ENCODE data around the gene UBE2QL1. TPM values are rescaled to one million over a fixed set of nuclear protein-coding genes. Genes with fewer than 3 reads are reported as not detected.

The UBE2QL1 gene
- total and polyA plus RNA-seq, 2 of the 8 experiments (the other 6 are each of a cell fraction or from before 2014, with no cell fraction given), result 0.43 to 0.65 TPM

DNA sequence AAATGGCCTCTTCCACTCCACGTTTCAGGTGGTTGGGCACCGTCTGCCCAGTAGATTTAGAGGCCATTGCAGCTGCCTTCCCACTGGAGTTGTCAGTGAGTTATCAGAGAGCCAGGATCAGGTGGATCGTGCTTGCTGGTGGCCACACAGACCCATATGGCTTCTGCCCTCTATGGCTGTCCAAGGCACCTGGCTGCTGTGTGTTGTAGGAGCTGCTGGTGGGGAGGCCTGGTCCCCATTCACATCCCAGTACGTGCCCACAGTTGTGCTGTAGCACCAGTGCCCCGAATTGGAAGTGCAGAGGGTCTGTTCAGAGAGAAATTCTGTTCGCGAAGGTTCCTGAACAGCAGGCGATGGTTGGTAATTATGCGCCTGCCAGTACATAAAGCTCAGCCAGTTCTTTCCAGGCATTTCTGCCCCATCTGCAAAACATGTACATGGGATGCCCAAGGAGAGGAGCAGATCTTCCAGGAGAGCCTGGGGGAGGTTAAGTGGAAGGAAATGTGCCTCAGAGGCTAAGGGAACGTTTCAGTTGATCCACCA is 41.1 kb downstream of the UBE2QL1 start (continued):
- TF ChIP-seq, protein P1, sequence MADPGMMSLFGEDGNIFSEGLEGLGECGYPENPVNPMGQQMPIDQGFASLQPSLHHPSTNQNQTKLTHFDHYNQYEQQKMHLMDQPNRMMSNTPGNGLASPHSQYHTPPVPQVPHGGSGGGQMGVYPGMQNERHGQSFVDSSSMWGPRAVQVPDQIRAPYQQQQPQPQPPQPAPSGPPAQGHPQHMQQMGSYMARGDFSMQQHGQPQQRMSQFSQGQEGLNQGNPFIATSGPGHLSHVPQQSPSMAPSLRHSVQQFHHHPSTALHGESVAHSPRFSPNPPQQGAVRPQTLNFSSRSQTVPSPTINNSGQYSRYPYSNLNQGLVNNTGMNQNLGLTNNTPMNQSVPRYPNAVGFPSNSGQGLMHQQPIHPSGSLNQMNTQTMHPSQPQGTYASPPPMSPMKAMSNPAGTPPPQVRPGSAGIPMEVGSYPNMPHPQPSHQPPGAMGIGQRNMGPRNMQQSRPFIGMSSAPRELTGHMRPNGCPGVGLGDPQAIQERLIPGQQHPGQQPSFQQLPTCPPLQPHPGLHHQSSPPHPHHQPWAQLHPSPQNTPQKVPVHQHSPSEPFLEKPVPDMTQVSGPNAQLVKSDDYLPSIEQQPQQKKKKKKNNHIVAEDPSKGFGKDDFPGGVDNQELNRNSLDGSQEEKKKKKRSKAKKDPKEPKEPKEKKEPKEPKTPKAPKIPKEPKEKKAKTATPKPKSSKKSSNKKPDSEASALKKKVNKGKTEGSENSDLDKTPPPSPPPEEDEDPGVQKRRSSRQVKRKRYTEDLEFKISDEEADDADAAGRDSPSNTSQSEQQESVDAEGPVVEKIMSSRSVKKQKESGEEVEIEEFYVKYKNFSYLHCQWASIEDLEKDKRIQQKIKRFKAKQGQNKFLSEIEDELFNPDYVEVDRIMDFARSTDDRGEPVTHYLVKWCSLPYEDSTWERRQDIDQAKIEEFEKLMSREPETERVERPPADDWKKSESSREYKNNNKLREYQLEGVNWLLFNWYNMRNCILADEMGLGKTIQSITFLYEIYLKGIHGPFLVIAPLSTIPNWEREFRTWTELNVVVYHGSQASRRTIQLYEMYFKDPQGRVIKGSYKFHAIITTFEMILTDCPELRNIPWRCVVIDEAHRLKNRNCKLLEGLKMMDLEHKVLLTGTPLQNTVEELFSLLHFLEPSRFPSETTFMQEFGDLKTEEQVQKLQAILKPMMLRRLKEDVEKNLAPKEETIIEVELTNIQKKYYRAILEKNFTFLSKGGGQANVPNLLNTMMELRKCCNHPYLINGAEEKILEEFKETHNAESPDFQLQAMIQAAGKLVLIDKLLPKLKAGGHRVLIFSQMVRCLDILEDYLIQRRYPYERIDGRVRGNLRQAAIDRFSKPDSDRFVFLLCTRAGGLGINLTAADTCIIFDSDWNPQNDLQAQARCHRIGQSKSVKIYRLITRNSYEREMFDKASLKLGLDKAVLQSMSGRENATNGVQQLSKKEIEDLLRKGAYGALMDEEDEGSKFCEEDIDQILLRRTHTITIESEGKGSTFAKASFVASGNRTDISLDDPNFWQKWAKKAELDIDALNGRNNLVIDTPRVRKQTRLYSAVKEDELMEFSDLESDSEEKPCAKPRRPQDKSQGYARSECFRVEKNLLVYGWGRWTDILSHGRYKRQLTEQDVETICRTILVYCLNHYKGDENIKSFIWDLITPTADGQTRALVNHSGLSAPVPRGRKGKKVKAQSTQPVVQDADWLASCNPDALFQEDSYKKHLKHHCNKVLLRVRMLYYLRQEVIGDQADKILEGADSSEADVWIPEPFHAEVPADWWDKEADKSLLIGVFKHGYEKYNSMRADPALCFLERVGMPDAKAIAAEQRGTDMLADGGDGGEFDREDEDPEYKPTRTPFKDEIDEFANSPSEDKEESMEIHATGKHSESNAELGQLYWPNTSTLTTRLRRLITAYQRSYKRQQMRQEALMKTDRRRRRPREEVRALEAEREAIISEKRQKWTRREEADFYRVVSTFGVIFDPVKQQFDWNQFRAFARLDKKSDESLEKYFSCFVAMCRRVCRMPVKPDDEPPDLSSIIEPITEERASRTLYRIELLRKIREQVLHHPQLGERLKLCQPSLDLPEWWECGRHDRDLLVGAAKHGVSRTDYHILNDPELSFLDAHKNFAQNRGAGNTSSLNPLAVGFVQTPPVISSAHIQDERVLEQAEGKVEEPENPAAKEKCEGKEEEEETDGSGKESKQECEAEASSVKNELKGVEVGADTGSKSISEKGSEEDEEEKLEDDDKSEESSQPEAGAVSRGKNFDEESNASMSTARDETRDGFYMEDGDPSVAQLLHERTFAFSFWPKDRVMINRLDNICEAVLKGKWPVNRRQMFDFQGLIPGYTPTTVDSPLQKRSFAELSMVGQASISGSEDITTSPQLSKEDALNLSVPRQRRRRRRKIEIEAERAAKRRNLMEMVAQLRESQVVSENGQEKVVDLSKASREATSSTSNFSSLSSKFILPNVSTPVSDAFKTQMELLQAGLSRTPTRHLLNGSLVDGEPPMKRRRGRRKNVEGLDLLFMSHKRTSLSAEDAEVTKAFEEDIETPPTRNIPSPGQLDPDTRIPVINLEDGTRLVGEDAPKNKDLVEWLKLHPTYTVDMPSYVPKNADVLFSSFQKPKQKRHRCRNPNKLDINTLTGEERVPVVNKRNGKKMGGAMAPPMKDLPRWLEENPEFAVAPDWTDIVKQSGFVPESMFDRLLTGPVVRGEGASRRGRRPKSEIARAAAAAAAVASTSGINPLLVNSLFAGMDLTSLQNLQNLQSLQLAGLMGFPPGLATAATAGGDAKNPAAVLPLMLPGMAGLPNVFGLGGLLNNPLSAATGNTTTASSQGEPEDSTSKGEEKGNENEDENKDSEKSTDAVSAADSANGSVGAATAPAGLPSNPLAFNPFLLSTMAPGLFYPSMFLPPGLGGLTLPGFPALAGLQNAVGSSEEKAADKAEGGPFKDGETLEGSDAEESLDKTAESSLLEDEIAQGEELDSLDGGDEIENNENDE (IDR thresholded peaks at IDR 0.05; ENCODE audit: insufficient replicate concordance, low read length), result no peak
- TF ChIP-seq EGR1 (IDR thresholded peaks at IDR 0.05; ENCODE audit: borderline replicate concordance, low read depth, low read length), result no peak
- no peak for TF ChIP-seq POLR2AphosphoS5 (IDR thresholded peaks at IDR 0.05; ENCODE audit: low read depth, low read length)
- TF ChIP-seq POU5F1 (IDR thresholded peaks at IDR 0.05; ENCODE audit: low read depth, low read length), result no peak
- TF ChIP-seq SUZ12 (IDR thresholded peaks at IDR 0.05; ENCODE audit: low read length), result no peak
- TF ChIP-seq SP1 (IDR thresholded peaks at IDR 0.05; ENCODE audit: low read depth, low read length), result no peak
- TF ChIP-seq SIRT6 (IDR thresholded peaks at IDR 0.05; ENCODE audit: low read length), result no peak
- no peak for TF ChIP-seq EP300 (IDR thresholded peaks at IDR 0.05; ENCODE audit: borderline replicate concordance in 1 of 2, low read depth in 2 of 2, low read length in 2 of 2)
- TF ChIP-seq CTCF (IDR thresholded peaks at IDR 0.05; ENCODE audit: control extremely low read depth in 1 of 3, insufficient read depth in 1 of 3, low read depth in 1 of 3, low read length in 3 of 3), result no peak

All from H1 (cell line).